Muscle layer of colon (tissue), 2 donors: ENCODE data around the gene WDR43.

Source experiments
- H3K27ac ChIP-seq: one replicate; pipeline ENCODE4 v1.7.0; 2013; ENCODE audit warnings: low read depth, mild to moderate bottlenecking, low read length, moderate library complexity
- H3K27me3 ChIP-seq, 2 donors: one replicate each; pipeline ENCODE4 v1.7.0; 2013; ENCODE audit warnings: low read length in 2 of 2, mild to moderate bottlenecking in 2 of 2; ENCODE audit not compliant: insufficient read depth in 2 of 2, control insufficient read depth in 1 of 2
- H3K36me3 ChIP-seq: one replicate; pipeline ENCODE4 v1.7.0; 2013; ENCODE audit warnings: mild to moderate bottlenecking, low read length; ENCODE audit not compliant: insufficient read depth
- H3K4me1 ChIP-seq: one replicate; pipeline ENCODE4 v1.7.0; 2013; ENCODE audit warnings: mild to moderate bottlenecking, low read length; ENCODE audit not compliant: insufficient read depth
- H3K4me3 ChIP-seq, 2 donors: one replicate each; pipeline ENCODE4 v1.7.0; 2013; ENCODE audit warnings: low read length in 2 of 2, low read depth in 1 of 2, mild to moderate bottlenecking in 1 of 2, moderate library complexity in 1 of 2
- H3K9ac ChIP-seq: one replicate; pipeline ENCODE4 v1.7.0; 2013; ENCODE audit warnings: low read length
- H3K9me3 ChIP-seq: one replicate; pipeline ENCODE4 v1.7.0; 2013; ENCODE audit warnings: mild to moderate bottlenecking, low read length
- donor health status: abdominal sarcoma.
- donor health status: Adenocarcinoma of cecum.

Gene WDR43

GRCh38 chr2:28950941-28951630 is 56.6 kb downstream of the WDR43 start:
- H3K27me3 ChIP-seq: no peaks in the 10 kb centered on the region
- H3K4me3 ChIP-seq: no peak overlapping the region
- H3K4me1 ChIP-seq: no peaks in the 10 kb centered on the region
- no peak overlapping the region for H3K9ac ChIP-seq
- no peaks in the 10 kb centered on the region for H3K9me3 ChIP-seq
- H3K36me3 ChIP-seq: peaks cover 22% of the 10 kb centered on the region
- H3K27ac ChIP-seq: no peak overlapping the region

DNA sequence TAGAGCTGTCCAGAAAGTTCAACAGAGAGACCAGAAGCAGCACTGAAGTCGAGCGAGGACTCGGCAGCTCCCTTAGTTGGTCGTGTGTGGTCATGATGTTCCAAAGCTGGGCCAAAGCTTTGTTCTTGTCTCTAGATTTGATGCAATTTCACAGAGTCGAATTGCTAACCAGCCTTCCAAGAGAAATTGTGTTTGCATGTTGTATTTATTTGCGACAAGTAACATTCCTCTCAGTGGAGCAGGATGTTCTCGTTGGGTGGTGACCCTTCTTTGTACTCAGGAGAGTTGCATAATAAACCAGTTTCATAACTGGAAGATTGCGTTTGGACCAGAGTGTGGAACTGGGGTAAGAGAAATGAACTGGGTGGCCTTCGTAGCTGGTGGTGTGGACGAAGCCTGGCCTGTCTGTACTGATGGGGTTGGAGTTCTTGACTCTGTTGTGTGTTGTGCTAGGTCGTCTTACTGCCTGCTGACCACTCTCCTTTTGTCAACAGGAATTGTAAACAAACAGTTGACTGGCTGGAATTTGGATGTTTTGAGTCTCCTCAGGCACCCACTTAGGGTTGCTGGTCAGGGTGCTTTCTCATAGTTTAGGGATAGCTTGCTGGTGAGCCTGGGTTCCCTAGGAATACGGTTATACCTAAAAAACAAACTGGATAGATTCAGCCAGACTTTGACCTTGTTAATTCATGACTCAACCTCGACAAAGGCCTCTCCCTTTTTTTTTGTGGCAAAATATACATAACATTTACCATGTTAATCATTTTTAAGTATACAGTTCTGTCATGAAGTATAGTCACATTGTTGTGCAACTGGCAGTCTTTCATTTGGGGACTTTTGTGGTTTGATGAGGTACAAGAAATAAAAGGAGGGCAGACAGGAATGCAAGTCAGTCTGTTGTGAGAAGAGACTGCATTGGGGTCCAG is 57.7 kb downstream of the WDR43 start:
- Histone ChIP-seq H3K4me1 (no peaks in the 10 kb centered on the region), H3K27me3 (no peaks in the 10 kb centered on the region), H3K9me3 (no peaks in the 10 kb centered on the region), H3K27ac (no peak overlapping the region), H3K4me3 (no peak overlapping the region), H3K9ac (no peak overlapping the region), H3K36me3 (peaks cover 14% of the 10 kb centered on the region)

GRCh38 chr2:28952836-28953211 is 58.4 kb downstream of the WDR43 start:
- Histone ChIP-seq H3K27ac (no peak overlapping the region), H3K9me3 (no peaks in the 10 kb centered on the region), H3K4me3 (no peak overlapping the region), H3K9ac (no peak overlapping the region), H3K36me3 (peaks cover 11% of the 10 kb centered on the region), H3K27me3 (no peaks in the 10 kb centered on the region), H3K4me1 (no peaks in the 10 kb centered on the region)

GRCh38 chr2:28955467-28955866 is 61.0 kb downstream of the WDR43 start:
- no peaks in the 10 kb centered on the region for H3K36me3 ChIP-seq
- H3K4me3 ChIP-seq: no peak overlapping the region
- no peaks in the 10 kb centered on the region for H3K27me3 ChIP-seq
- H3K27ac ChIP-seq: no peak overlapping the region
- no peak overlapping the region for H3K9ac ChIP-seq
- H3K4me1 ChIP-seq: peaks cover under 1% of the 10 kb centered on the region
- H3K9me3 ChIP-seq: no peaks in the 10 kb centered on the region

DNA sequence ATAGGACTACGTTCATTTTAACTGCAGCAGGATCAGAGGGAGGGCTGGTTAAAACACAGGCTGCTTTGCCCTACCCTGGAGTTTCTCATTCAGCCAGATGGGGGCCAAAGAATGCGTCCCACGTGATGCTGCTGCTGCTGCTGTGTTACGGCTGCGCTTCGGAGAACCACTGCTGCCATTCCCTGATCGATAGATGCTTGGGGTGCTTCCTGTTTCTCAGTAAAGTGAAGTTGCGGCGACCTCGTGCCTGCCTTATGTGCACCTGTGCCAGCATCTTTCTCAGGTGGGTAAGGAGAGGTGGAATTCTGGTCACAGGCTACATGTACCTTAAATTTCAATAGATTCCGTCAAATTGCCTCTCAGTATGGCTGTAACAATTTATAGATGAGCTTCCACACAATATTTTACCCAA is 62.0 kb downstream of the WDR43 start:
- Histone ChIP-seq H3K9me3 (no peaks in the 10 kb centered on the region), H3K4me3 (no peak overlapping the region), H3K9ac (no peak overlapping the region), H3K4me1 (peaks cover 3% of the 10 kb centered on the region), H3K27ac (no peak overlapping the region), H3K27me3 (no peaks in the 10 kb centered on the region), H3K36me3 (no peaks in the 10 kb centered on the region)

GRCh38 chr2:28956890-28957289 is 62.4 kb downstream of the WDR43 start:
- peaks cover 3% of the 10 kb centered on the region for H3K4me1 ChIP-seq
- H3K27ac ChIP-seq: no peak overlapping the region
- no peak overlapping the region for H3K9ac ChIP-seq
- no peaks in the 10 kb centered on the region for H3K9me3 ChIP-seq
- no peaks in the 10 kb centered on the region for H3K27me3 ChIP-seq
- H3K36me3 ChIP-seq: no peaks in the 10 kb centered on the region
- no peak overlapping the region for H3K4me3 ChIP-seq

DNA sequence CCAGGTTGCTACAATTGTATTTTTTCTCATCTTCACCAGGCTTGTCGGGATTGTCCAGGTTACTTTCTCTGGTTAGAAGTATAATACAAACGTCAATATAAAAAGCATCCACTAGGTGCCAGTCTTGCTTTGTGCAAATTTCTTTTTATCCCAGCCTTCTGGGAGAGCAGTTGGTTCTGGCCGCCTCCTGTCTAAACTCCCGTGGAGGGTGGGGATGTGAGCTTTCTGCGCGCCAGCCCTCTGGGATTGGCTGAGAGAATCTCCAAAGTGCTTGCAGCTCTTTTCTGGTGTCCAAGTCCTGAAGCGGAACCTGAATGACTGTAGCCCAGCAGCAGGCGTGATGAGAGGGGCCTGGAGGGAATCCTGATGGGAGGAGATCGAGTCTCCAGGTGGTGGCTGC is 64.2 kb downstream of the WDR43 start:
- H3K36me3 ChIP-seq: no peaks in the 10 kb centered on the region
- no peaks in the 10 kb centered on the region for H3K9me3 ChIP-seq
- H3K4me3 ChIP-seq: peak overlapping the region in 1 of 2 donors; percentile 39
- H3K27ac ChIP-seq: no peak overlapping the region
- H3K27me3 ChIP-seq: no peaks in the 10 kb centered on the region
- H3K4me1 ChIP-seq: peaks cover 3% of the 10 kb centered on the region
- H3K9ac ChIP-seq: no peak overlapping the region

DNA sequence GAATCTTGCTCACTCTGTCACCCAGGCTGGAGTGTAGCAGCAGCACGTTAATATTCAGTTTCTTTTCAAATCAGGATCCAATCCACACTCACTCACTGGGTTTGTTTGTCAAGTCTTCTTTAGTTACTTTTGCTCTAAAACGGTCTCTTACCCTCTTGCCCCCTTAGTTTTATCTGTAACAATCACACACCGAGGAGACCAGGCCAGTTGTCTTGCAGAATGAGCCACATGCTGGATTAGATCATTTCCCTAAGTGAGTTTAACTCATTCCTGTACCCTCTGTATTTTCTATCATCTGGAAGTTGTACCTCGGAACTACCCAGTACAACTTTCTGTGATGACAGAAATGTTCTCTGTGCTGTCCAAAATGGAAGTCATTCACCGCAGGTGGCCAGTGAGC is 65.9 kb downstream of the WDR43 start:
- Histone ChIP-seq H3K36me3 (no peaks in the 10 kb centered on the region), H3K9ac (no peak overlapping the region), H3K27me3 (no peaks in the 10 kb centered on the region), H3K9me3 (no peaks in the 10 kb centered on the region), H3K27ac (no peak overlapping the region), H3K4me3 (no peak overlapping the region), H3K4me1 (peaks cover 3% of the 10 kb centered on the region)

- H3K4me3 ChIP-seq: no peak overlapping the region
- no peak overlapping the region for H3K9ac ChIP-seq
- no peaks in the 10 kb centered on the region for H3K27me3 ChIP-seq
- no peak overlapping the region for H3K27ac ChIP-seq
- peaks cover 3% of the 10 kb centered on the region for H3K4me1 ChIP-seq
- H3K9me3 ChIP-seq: no peaks in the 10 kb centered on the region
- H3K36me3 ChIP-seq: no peaks in the 10 kb centered on the region
These were observed 68.0 kb downstream of the WDR43 start for GRCh38 chr2:28962505-28962904.

GRCh38 chr2:28970464-28971160 is 76.1 kb downstream of the WDR43 start:
- no peak overlapping the region for H3K4me3 ChIP-seq
- no peak overlapping the region for H3K27ac ChIP-seq
- no peaks in the 10 kb centered on the region for H3K36me3 ChIP-seq
- no peaks in the 10 kb centered on the region for H3K9me3 ChIP-seq
- H3K27me3 ChIP-seq: no peaks in the 10 kb centered on the region
- H3K9ac ChIP-seq: no peak overlapping the region
- no peaks in the 10 kb centered on the region for H3K4me1 ChIP-seq

DNA sequence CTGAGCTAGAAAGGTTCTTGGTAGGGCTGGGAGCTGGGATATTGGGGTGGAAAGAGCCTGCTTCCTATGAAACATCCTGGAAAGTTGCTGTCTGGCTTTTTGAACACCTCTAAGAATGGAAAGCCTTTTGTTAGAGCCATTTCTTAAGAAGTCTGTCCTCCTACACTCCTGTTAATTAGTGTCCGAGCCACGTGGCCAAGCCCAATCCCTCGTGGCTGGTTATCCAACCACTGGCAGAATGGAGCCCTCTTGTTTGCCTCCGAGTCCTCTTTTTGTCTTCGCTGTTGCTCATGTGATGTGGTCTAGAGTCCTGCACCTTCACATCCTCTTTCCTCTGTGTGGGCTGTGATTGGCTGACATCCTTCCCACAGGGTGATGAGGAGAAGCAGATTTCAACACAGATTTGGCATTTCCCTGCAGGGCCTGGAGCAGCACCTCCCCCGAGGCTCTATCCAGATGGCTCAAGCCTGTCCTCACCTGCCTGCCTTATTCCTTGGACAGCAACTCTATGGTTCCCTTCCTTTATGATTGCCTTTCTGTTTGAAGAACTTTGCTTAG is 78.4 kb downstream of the WDR43 start:
- Histone ChIP-seq H3K27ac (no peak overlapping the region), H3K4me3 (no peak overlapping the region), H3K9me3 (no peaks in the 10 kb centered on the region), H3K36me3 (no peaks in the 10 kb centered on the region), H3K4me1 (no peaks in the 10 kb centered on the region), H3K9ac (no peak overlapping the region), H3K27me3 (no peaks in the 10 kb centered on the region)
